Measurements from ENCODE around the gene GOLT1A.

GRCh38 chr1:204149635-204150565, 63.9 kb downstream of the GOLT1A start:
- TF ChIP-seq POLR2AphosphoS5 (IDR thresholded peaks at IDR 0.05; ENCODE audit: low read depth, low read length) (no peak), TAF1 (IDR thresholded peaks at IDR 0.05; ENCODE audit: borderline replicate concordance, insufficient read depth, low read length) (no peak), SIN3A (IDR thresholded peaks at IDR 0.05; ENCODE audit: borderline replicate concordance, insufficient read depth, low read length) (no peak), FOXP2 (optimal IDR thresholded peaks at IDR 0.05; ENCODE audit: borderline replicate concordance, extremely low read depth, extremely low read length, insufficient read depth) (no peak)
- TF ChIP-seq, protein P1, sequence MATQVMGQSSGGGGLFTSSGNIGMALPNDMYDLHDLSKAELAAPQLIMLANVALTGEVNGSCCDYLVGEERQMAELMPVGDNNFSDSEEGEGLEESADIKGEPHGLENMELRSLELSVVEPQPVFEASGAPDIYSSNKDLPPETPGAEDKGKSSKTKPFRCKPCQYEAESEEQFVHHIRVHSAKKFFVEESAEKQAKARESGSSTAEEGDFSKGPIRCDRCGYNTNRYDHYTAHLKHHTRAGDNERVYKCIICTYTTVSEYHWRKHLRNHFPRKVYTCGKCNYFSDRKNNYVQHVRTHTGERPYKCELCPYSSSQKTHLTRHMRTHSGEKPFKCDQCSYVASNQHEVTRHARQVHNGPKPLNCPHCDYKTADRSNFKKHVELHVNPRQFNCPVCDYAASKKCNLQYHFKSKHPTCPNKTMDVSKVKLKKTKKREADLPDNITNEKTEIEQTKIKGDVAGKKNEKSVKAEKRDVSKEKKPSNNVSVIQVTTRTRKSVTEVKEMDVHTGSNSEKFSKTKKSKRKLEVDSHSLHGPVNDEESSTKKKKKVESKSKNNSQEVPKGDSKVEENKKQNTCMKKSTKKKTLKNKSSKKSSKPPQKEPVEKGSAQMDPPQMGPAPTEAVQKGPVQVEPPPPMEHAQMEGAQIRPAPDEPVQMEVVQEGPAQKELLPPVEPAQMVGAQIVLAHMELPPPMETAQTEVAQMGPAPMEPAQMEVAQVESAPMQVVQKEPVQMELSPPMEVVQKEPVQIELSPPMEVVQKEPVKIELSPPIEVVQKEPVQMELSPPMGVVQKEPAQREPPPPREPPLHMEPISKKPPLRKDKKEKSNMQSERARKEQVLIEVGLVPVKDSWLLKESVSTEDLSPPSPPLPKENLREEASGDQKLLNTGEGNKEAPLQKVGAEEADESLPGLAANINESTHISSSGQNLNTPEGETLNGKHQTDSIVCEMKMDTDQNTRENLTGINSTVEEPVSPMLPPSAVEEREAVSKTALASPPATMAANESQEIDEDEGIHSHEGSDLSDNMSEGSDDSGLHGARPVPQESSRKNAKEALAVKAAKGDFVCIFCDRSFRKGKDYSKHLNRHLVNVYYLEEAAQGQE (IDR thresholded peaks at IDR 0.05; ENCODE audit: insufficient read depth in 1 of 2, low read depth in 2 of 2, low read length in 2 of 2): no peak

Measured in PFSK-1 (cell line).